GM21717 (cell line): ENCODE measurements around the gene CPA4.

Experiments used
- ATAC-seq: cut with Tn5 transposase; IDR thresholded peaks from one replicate; pipeline ENCODE4 v1.9.1; 2021; ENCODE audit warnings: mild to moderate bottlenecking, moderate library complexity; ENCODE audit not compliant: unreplicated experiment

Gene CPA4

GRCh38 chr7:130342701-130343380 is 49.9 kb downstream of the CPA4 start:
- no peak for ATAC-seq

- ATAC-seq = no peak
Observed at GRCh38 chr7:130344271-130344866, 51.4 kb downstream of the CPA4 start, which contains the start of gene CPA5. TSS of gene CPA5 (plus strand) at chr7:130344816. CDS start at chr7:130346486, 1,670 bp downstream.

- ATAC-seq = no peak
Observed at GRCh38 chr7:130345136-130345535, 52.2 kb downstream of the CPA4 start.

GRCh38 chr7:130345725-130346124 is 52.8 kb downstream of the CPA4 start:
- no peak for ATAC-seq

GRCh38 chr7:130346177-130346905 is 53.4 kb downstream of the CPA4 start:
- no peak for ATAC-seq

GRCh38 chr7:130346941-130347340 is 54.0 kb downstream of the CPA4 start:
- ATAC-seq = no peak

- ATAC-seq = no peak
Observed at GRCh38 chr7:130349911-130350782, 57.2 kb downstream of the CPA4 start.

GRCh38 chr7:130350945-130351790 is 58.2 kb downstream of the CPA4 start:
- ATAC-seq = no peak

GRCh38 chr7:130351791-130352090 is 58.8 kb downstream of the CPA4 start:
- no peak for ATAC-seq

GRCh38 chr7:130352194-130353074 is 59.5 kb downstream of the CPA4 start:
- ATAC-seq = no peak

GRCh38 chr7:130353196-130353595 is 60.2 kb downstream of the CPA4 start:
- no peak for ATAC-seq

- ATAC-seq = no peak
Observed at GRCh38 chr7:130356121-130356875, 63.3 kb downstream of the CPA4 start.

- no peak for ATAC-seq
Observed at GRCh38 chr7:130356876-130357611, 64.1 kb downstream of the CPA4 start.

- no peak for ATAC-seq
Observed at GRCh38 chr7:130358471-130358870, 65.5 kb downstream of the CPA4 start.

GRCh38 chr7:130359276-130359857 is 66.4 kb downstream of the CPA4 start:
- ATAC-seq = no peak

- ATAC-seq = no peak
Observed at GRCh38 chr7:130360518-130360917, 67.6 kb downstream of the CPA4 start.

- no peak for ATAC-seq
Observed at GRCh38 chr7:130361681-130362080, 68.7 kb downstream of the CPA4 start.
